ENCODE results near the gene SOSTDC1.
A peak's percentile ranks its signal among the peaks of the same experiment; 100 is the strongest.

SOSTDC1 gene

DNA sequence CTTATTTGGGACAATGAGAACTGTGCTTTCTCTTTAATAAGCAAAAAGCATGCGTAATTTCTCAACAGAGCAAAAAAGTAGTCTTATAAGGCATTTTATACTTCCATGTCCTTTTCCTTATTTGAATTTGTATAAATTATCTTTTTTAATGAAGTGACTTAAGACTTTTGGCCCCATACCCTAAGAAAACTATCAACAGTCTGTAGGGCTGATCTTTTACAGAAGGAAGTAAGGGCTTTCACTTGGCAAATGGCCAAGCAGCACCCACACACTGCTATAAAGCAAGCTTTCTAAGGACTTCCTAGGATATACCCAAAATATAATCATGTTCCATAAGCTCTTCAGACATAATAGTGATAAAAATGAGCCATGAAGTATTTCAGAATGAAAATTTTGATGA lies 47.6 kb downstream of the SOSTDC1 start:
- no peak for DNase-seq

DNA sequence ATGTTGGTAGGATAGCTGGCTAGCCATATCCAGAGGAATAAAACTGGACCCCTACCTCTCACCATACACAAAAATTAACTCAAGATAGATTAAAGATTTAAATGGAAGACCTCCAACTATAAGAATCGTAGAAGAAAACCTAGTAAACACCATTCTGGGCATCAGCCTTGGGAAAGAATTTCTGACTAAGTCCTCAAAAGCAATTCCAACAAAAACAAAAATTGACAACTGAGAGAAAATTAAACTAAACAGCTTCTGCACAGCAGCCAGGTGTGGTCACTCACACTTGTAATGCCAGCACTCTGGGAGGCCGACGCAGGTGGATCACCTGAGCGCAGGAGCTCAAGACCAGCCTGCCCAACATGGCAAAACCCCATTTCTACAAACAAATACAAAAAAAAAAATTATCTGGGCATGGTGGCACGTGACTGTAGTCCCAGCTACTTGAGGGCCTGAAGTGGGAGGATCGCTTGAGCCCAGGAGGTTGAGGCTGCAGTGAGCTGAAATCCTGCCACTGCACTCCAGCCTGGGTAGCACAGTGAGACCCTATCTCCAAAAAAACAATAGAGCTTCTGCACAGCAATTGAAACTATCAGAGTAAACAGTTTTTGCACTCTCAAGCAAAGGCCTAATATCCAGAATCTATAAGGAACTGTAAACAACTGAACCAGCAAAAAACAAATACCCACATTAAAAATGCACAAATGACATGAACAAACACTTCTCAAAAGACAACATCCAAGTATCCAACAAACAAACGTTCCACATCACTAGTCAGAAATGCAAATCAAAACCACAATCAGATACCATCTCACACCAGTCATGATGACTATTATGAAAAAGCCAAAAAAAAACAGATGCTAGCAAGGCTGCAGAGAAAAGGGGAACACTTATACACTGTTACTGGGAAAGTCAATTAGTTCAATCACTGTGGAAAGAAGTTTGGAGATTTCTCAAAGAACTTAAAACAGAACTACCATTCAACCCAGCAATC lies 49.0 kb downstream of the SOSTDC1 start:
- peak; percentile 85 for DNase-seq

DNA sequence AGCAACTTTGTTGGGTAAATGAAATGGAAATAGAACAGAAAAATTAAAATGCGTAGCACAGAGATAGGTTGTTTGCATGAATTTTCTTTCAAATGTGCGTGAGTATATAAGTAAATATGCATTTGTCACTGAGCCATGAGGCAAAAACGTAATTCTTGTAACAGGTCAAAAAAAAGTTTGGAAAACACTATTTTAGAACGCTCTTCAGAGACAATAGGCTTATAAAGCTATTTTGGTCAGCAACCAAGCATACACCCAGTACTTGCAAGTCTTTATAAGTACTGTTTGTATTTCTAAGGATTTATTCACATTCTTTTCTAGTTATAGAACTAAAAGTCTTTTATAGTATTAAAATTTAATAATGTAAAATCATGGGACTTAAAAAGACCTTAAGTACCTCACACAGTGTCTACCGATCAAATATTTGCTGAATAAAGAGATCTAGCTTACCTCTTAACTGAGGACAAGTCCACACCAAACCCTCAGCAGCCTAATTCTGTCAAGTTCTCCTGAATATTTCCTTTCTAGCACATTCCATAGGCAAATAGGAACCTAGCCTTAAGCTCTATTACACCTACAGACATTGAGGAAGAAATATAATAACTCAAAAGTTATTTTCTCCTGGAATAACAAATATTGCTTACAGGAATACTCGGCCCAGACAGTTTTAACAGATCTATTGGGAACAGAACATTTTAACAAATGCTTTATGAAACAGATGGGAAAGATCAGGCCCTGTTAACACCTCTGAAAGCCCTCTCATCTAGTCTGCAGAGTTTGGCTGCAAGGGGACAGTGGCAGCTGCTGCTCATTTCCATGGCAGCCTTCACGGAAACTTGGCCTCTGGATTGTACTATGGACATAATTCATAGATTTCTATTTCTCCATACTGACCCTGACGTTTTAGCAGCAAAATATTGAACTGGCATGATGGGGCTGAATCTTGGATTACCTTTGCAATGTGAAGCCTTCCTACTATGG lies 53.0 kb downstream of the SOSTDC1 start:
- no peak for DNase-seq
